ENCODE measurements around the gene RNF212.
A peak's percentile ranks its signal among the peaks of the same experiment; 100 is the strongest.

RNF212 gene

DNA sequence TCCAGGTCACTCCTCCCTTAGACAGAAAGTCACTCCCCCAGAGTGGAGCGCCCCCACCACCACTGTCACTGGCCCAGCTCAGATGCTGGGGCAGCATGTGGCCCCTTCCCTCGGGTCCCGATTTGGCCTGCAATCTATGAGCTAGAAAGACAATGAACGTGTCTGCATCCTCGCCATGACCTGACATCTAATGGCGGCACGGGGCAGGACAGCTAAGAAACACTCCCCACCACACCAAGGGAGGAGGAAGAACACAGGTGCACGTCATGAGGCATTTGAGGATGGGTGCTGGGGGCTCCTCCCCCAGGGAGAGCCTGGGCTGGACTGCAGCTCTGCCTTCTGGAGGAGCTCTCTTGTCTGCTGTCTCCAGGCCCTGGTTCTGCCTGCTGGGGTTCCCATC, 8.7 kb downstream of the RNF212 start:
- Histone ChIP-seq H3K27ac (ENCODE audit: low read depth, low read length) (no peak overlapping the region), H3K9me3 (ENCODE audit: control insufficient read depth in 1 of 2, low read length in 2 of 2) (no peaks in the 10 kb centered on the region), H3K9ac (ENCODE audit: low read depth in 1 of 2, low read length in 2 of 2) (no peak overlapping the region), H3K4me3 (ENCODE audit: low read depth in 1 of 2, low read length in 2 of 2) (no peak overlapping the region), H3K36me3 (ENCODE audit: control insufficient read depth in 1 of 2, insufficient read depth in 2 of 2, low read length in 2 of 2) (no peaks in the 10 kb centered on the region), H3K27me3 (ENCODE audit: control insufficient read depth in 1 of 2, insufficient read depth in 2 of 2, low read length in 2 of 2) (no peaks in the 10 kb centered on the region), H3K4me1 (ENCODE audit: control insufficient read depth in 1 of 2, insufficient read depth in 2 of 2, low read length in 2 of 2) (no peaks in the 10 kb centered on the region)

DNA sequence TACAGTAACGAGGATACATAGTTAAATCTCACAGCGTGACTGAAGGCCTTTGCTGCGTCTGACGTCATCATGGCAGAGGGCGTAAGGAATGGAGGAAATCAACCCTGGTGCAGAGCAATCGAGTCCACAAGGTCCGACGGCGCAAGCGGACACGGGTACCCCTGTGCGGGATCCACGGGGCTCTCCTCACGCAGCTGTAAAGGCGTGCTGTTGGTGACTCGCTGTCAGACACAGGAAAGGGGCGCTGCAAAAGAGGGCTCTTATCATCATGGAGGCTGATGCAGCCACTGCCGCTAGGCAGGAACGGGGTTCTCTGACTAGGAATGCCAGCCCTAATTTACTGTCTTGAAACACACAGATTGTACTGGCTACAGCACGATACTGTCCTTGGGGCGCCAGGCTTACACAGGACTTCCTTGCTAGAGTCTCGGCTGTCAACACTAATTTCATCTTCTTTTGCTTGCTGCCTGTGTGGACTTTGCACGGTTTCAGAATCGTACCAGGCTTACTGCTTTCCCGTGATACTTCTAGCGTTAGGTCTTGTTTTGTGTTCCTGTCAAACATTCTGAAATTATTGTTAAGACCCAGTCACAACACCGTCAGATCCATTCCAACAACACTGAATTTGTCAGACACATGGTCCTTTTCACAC, 13.6 kb downstream of the RNF212 start:
- Histone ChIP-seq H3K4me3 (ENCODE audit: low read depth in 1 of 2, low read length in 2 of 2) (peak overlapping the region; percentile 67 to 70), H3K4me1 (ENCODE audit: control insufficient read depth in 1 of 2, insufficient read depth in 2 of 2, low read length in 2 of 2) (no peaks in the 10 kb centered on the region), H3K9ac (ENCODE audit: low read depth in 1 of 2, low read length in 2 of 2) (peak overlapping the region in 1 of 2 donors; percentile 58), H3K27me3 (ENCODE audit: control insufficient read depth in 1 of 2, insufficient read depth in 2 of 2, low read length in 2 of 2) (no peaks in the 10 kb centered on the region), H3K36me3 (ENCODE audit: control insufficient read depth in 1 of 2, insufficient read depth in 2 of 2, low read length in 2 of 2) (no peaks in the 10 kb centered on the region), H3K9me3 (ENCODE audit: control insufficient read depth in 1 of 2, low read length in 2 of 2) (no peaks in the 10 kb centered on the region), H3K27ac (ENCODE audit: low read depth, low read length) (no peak overlapping the region)

DNA sequence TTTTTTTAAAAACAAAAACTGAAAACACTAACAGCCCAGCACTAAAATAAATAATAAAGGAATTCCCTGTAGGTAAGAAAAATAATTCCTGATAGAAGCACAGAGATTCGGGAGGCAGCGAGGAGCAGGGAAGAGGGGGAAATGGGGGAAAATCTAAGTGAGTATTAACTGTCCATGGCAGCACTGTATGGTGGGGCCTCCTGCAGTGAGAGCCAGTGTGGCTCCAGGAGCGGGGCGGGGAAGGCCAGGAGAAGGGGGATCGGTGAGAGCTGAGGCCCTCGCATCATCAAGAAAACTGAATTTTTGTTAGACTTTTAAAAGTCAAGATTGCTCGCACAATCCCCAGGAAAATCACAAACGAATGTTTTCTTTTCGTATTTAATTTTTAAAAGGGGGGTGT, 14.1 kb downstream of the RNF212 start:
- peak overlapping the region in 1 of 2 donors; percentile 70 for H3K4me3 ChIP-seq (ENCODE audit: low read depth in 1 of 2, low read length in 2 of 2)
- H3K36me3 ChIP-seq (ENCODE audit: control insufficient read depth in 1 of 2, insufficient read depth in 2 of 2, low read length in 2 of 2) = no peaks in the 10 kb centered on the region
- H3K4me1 ChIP-seq (ENCODE audit: control insufficient read depth in 1 of 2, insufficient read depth in 2 of 2, low read length in 2 of 2) = no peaks in the 10 kb centered on the region
- H3K27ac ChIP-seq (ENCODE audit: low read depth, low read length) = no peak overlapping the region
- H3K9ac ChIP-seq (ENCODE audit: low read depth in 1 of 2, low read length in 2 of 2) = no peak overlapping the region
- H3K9me3 ChIP-seq (ENCODE audit: control insufficient read depth in 1 of 2, low read length in 2 of 2) = no peaks in the 10 kb centered on the region
- no peaks in the 10 kb centered on the region for H3K27me3 ChIP-seq (ENCODE audit: control insufficient read depth in 1 of 2, insufficient read depth in 2 of 2, low read length in 2 of 2)

- H3K36me3 ChIP-seq (ENCODE audit: control insufficient read depth in 1 of 2, insufficient read depth in 2 of 2, low read length in 2 of 2) = no peaks in the 10 kb centered on the region
- H3K4me1 ChIP-seq (ENCODE audit: control insufficient read depth in 1 of 2, insufficient read depth in 2 of 2, low read length in 2 of 2) = no peaks in the 10 kb centered on the region
- no peak overlapping the region for H3K9ac ChIP-seq (ENCODE audit: low read depth in 1 of 2, low read length in 2 of 2)
- H3K4me3 ChIP-seq (ENCODE audit: low read depth in 1 of 2, low read length in 2 of 2) = no peak overlapping the region
- no peak overlapping the region for H3K27ac ChIP-seq (ENCODE audit: low read depth, low read length)
- H3K27me3 ChIP-seq (ENCODE audit: control insufficient read depth in 1 of 2, insufficient read depth in 2 of 2, low read length in 2 of 2) = no peaks in the 10 kb centered on the region
- no peaks in the 10 kb centered on the region for H3K9me3 ChIP-seq (ENCODE audit: control insufficient read depth in 1 of 2, low read length in 2 of 2)
Observed at GRCh38 chr4:1098311-1098925, 14.9 kb downstream of the RNF212 start.

DNA sequence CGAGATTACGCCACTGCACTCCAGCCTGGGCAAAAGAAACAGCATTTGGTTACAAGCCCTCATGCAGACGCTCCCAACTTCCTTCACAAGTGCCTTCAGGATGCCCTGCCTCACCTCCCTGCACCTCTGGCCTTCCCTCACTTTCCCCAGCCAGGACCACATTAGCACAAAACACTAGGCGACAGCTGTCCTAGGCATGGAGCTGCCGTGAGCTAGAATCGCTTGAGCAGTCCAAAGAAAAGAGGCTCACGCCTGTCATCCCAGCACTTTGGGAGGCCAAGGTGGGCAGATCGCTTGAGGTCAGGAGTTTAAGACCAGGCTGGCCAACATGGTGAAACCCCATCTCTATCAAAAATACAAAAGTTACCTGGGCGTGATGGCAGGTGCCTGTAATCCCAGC, 15.8 kb downstream of the RNF212 start:
- Histone ChIP-seq H3K9ac (ENCODE audit: low read depth in 1 of 2, low read length in 2 of 2) (no peak overlapping the region), H3K27ac (ENCODE audit: low read depth, low read length) (no peak overlapping the region), H3K36me3 (ENCODE audit: control insufficient read depth in 1 of 2, insufficient read depth in 2 of 2, low read length in 2 of 2) (no peaks in the 10 kb centered on the region), H3K27me3 (ENCODE audit: control insufficient read depth in 1 of 2, insufficient read depth in 2 of 2, low read length in 2 of 2) (no peaks in the 10 kb centered on the region), H3K4me1 (ENCODE audit: control insufficient read depth in 1 of 2, insufficient read depth in 2 of 2, low read length in 2 of 2) (no peaks in the 10 kb centered on the region), H3K4me3 (ENCODE audit: low read depth in 1 of 2, low read length in 2 of 2) (no peak overlapping the region), H3K9me3 (ENCODE audit: control insufficient read depth in 1 of 2, low read length in 2 of 2) (no peaks in the 10 kb centered on the region)

DNA sequence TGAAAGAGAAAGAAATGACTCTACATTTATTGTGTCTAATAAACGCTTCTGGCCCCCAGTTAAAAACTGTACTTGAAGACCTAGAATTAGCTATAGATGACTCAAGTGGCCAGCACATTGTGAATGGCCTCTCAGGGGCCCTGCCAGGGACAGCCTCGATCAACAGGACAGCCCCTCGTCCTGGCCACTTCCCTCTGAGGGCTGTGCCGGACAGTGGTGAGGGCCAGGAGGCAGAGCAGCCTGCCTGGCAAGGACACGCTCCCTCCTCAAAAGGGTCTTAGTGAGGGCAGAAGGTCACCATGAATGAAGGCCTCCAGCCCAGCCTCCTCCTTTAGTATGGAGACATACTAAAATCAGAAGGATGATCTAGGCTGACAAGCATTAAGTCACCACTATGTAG, 16.5 kb downstream of the RNF212 start:
- H3K27ac ChIP-seq (ENCODE audit: low read depth, low read length) = no peak overlapping the region
- no peaks in the 10 kb centered on the region for H3K9me3 ChIP-seq (ENCODE audit: control insufficient read depth in 1 of 2, low read length in 2 of 2)
- no peaks in the 10 kb centered on the region for H3K27me3 ChIP-seq (ENCODE audit: control insufficient read depth in 1 of 2, insufficient read depth in 2 of 2, low read length in 2 of 2)
- H3K36me3 ChIP-seq (ENCODE audit: control insufficient read depth in 1 of 2, insufficient read depth in 2 of 2, low read length in 2 of 2) = no peaks in the 10 kb centered on the region
- H3K4me1 ChIP-seq (ENCODE audit: control insufficient read depth in 1 of 2, insufficient read depth in 2 of 2, low read length in 2 of 2) = no peaks in the 10 kb centered on the region
- no peak overlapping the region for H3K9ac ChIP-seq (ENCODE audit: low read depth in 1 of 2, low read length in 2 of 2)
- no peak overlapping the region for H3K4me3 ChIP-seq (ENCODE audit: low read depth in 1 of 2, low read length in 2 of 2)

DNA sequence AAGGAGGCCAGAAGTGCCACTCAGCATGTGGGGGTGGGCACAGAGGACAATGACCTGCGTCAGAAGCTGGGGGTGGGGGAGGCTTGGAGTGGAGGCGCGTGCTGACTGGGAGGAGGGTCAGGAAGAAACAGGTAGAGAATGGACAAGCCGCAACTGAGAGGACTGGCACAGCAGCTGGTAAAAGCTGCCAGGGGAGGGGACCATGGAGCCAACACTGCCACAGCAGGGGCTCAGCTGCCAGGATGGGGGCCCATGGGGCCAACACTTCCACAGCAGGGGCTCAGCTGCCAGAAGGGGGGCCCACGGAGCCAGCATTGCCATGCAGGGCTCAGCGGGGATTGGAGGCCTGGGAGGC, 19.1 kb downstream of the RNF212 start:
- Histone ChIP-seq H3K4me3 (ENCODE audit: low read depth in 1 of 2, low read length in 2 of 2) (no peak overlapping the region), H3K9ac (ENCODE audit: low read depth in 1 of 2, low read length in 2 of 2) (no peak overlapping the region), H3K27me3 (ENCODE audit: control insufficient read depth in 1 of 2, insufficient read depth in 2 of 2, low read length in 2 of 2) (no peaks in the 10 kb centered on the region), H3K27ac (ENCODE audit: low read depth, low read length) (no peak overlapping the region), H3K9me3 (ENCODE audit: control insufficient read depth in 1 of 2, low read length in 2 of 2) (no peaks in the 10 kb centered on the region), H3K4me1 (ENCODE audit: control insufficient read depth in 1 of 2, insufficient read depth in 2 of 2, low read length in 2 of 2) (no peaks in the 10 kb centered on the region), H3K36me3 (ENCODE audit: control insufficient read depth in 1 of 2, insufficient read depth in 2 of 2, low read length in 2 of 2) (no peaks in the 10 kb centered on the region)

- Histone ChIP-seq H3K36me3 (ENCODE audit: control insufficient read depth in 1 of 2, insufficient read depth in 2 of 2, low read length in 2 of 2) (no peaks in the 10 kb centered on the region), H3K9ac (ENCODE audit: low read depth in 1 of 2, low read length in 2 of 2) (no peak overlapping the region), H3K4me1 (ENCODE audit: control insufficient read depth in 1 of 2, insufficient read depth in 2 of 2, low read length in 2 of 2) (no peaks in the 10 kb centered on the region), H3K27ac (ENCODE audit: low read depth, low read length) (no peak overlapping the region), H3K4me3 (ENCODE audit: low read depth in 1 of 2, low read length in 2 of 2) (no peak overlapping the region), H3K27me3 (ENCODE audit: control insufficient read depth in 1 of 2, insufficient read depth in 2 of 2, low read length in 2 of 2) (no peaks in the 10 kb centered on the region), H3K9me3 (ENCODE audit: control insufficient read depth in 1 of 2, low read length in 2 of 2) (no peaks in the 10 kb centered on the region)
Observed at GRCh38 chr4:1093391-1094335, 19.7 kb downstream of the RNF212 start.

GRCh38 chr4:1092983-1093361, 20.4 kb downstream of the RNF212 start:
- Histone ChIP-seq H3K27me3 (ENCODE audit: control insufficient read depth in 1 of 2, insufficient read depth in 2 of 2, low read length in 2 of 2) (no peaks in the 10 kb centered on the region), H3K4me1 (ENCODE audit: control insufficient read depth in 1 of 2, insufficient read depth in 2 of 2, low read length in 2 of 2) (no peaks in the 10 kb centered on the region), H3K9me3 (ENCODE audit: control insufficient read depth in 1 of 2, low read length in 2 of 2) (no peaks in the 10 kb centered on the region), H3K9ac (ENCODE audit: low read depth in 1 of 2, low read length in 2 of 2) (no peak overlapping the region), H3K36me3 (ENCODE audit: control insufficient read depth in 1 of 2, insufficient read depth in 2 of 2, low read length in 2 of 2) (no peaks in the 10 kb centered on the region), H3K4me3 (ENCODE audit: low read depth in 1 of 2, low read length in 2 of 2) (no peak overlapping the region), H3K27ac (ENCODE audit: low read depth, low read length) (no peak overlapping the region)

Measured in duodenal mucosa (tissue), 2 donors.